CD4-positive, alpha-beta T cell treated with Interleukin-1 beta for 1 hour (primary cell): ENCODE measurements around the gene CCDC68.

Experiments
- DNase-seq, 2 donors: peaks; one replicate each; pipeline ENCODE4 v3.0.0-alpha.2; 2020 to 2022

The CCDC68 gene

DNA sequence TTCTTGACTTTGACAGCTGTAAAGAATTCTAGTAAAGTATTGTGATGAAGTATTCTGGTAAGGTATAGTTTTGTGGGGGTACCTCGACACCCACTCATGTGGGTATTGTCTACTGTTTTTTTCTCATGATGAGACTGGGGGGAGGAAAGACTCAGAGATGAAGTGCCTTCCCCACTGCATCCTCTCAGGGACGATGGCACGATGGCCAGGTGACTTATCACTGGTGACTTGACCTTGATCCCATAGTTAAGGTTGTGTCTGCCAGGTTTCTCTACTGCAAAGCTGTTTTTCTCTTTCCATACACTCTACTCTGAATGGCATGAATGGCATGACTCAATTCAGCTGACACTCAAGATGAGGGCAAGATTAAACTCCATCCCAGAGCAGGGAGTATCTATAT lies 936 bp upstream of the CCDC68 start:
- DNase-seq: no peak

DNA sequence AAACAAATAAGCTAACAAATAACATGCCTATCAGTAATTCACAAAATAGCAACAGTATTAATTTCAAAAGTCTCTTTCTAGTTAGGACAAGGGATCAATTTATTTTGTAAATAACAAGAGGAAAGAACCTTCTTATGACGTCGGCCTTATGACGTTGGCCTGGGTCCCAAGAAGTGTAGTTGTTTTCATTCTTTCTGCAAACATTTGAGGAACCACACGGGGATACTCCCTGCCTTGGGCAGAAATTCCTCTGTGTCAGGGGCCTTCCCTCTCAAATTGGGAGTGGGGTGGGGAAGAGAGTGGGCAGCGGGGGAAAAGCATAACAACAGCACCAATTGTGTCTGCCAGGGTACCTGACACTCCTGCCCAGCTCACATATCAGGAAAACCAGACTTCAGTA lies 1.3 kb downstream of the CCDC68 start:
- DNase-seq: no peak

GRCh38 chr18:54957296-54957832 lies 1.9 kb downstream of the CCDC68 start:
- no peak for DNase-seq

DNA sequence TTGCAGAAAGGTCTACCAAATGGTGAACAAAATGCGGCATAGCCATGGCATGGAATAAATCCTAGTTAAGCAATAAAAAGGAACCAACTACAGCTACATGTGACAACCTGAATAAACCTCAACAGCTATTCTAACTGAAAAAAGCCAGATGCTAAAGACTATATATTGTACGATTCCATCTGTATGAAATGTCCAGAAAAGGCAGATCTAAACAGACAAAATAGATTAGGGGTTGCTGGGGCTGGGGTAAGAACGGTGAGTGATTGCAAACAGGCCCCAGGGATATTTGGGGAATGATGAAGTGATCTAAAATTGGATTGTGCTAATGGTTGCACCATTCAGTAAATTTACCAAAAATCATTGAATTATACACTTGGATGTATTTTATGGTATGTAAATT lies 2.8 kb downstream of the CCDC68 start:
- DNase-seq: no peak

GRCh38 chr18:54952026-54952425 lies 7.2 kb downstream of the CCDC68 start:
- no peak for DNase-seq

GRCh38 chr18:54950221-54950620 lies 9.0 kb downstream of the CCDC68 start:
- DNase-seq: peak in 1 of 2 donors; percentile 23

GRCh38 chr18:54949588-54949987 lies 9.7 kb downstream of the CCDC68 start:
- DNase-seq: no peak

DNA sequence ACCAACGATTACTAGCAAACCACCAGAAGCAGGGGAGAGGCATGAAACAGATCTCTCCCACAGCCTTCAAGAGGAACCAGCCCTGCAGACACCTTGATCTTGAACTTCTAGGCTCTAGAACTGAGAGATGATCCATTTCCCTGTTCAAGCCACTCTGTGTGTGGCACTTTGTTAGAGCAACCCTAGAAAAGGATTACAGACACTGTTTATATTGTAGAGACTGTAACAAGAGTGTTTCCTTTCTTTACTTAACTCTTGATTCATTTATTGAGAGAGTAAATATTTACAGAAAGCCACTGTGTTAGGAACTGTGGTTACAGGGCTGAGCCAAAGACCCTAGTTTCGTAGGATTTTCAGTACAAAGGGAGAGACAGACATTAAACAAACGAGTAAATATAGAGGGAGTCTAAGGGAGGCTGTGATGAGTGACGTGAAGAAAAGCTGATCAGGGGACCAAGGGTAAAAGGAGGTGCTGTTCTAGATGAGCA lies 10.9 kb downstream of the CCDC68 start:
- no peak for DNase-seq

DNA sequence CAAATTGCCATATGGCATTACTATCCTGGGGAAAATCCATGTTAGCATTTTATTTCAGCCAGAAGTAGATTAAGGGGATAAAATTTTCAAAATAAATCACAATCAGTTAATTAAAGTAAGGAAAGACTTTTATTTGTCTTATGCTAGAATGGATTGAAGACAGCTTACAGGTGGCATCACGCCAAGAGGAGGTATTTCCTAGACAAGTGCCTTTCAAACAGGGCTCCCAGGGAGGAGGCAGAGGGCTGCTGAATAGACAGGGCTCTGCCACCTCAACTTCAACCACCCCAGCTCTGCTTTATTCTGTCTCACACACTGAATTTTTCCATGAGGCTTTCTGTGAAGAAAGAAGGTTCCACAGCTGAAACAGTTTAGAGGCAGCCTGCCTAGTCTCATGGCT lies 12.2 kb downstream of the CCDC68 start:
- DNase-seq: no peak

DNA sequence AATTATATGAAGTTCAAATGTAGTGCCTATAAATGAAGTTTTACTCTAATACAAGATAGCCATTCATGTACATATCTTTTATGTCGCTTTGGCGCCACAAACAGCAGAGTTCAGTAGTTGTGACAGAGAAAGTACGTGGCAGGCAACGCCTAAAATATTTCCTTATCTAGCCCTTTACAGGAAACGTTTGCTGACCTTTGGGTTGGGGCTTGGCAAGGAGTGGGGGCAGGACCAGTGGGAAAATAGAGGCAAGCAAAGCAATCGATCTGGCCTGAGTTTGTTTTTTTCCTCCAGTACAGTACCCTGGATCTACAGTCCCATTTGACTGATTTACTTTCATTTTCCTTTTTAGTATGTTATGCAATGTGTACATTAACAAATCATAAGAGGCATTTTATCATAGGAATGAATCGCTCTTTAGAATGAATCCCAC lies 13.1 kb downstream of the CCDC68 start:
- DNase-seq: peak in 1 of 2 donors; percentile 28

- DNase-seq: no peak
These were observed 13.6 kb downstream of the CCDC68 start for GRCh38 chr18:54945576-54946125.

- no peak for DNase-seq
These were observed 16.7 kb downstream of the CCDC68 start for GRCh38 chr18:54942569-54942968.

DNA sequence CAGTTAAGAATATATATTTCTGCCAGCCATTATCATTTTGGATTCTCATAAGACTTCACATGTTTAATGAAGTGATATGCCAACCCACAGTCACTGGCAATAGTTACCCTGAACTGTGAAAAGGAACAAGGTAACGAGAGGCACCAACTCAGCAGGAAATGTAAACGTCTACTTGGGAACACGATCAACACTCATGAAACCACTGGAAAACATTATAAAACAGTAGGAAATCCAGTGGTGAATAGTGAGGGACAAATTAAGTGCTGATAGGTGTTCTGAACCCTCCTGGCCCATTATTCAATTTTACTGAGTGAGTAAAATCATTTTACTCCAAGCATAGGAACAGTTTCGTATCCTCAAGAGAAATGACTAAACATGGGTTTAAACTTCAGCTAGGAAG lies 17.1 kb downstream of the CCDC68 start:
- no peak for DNase-seq

DNA sequence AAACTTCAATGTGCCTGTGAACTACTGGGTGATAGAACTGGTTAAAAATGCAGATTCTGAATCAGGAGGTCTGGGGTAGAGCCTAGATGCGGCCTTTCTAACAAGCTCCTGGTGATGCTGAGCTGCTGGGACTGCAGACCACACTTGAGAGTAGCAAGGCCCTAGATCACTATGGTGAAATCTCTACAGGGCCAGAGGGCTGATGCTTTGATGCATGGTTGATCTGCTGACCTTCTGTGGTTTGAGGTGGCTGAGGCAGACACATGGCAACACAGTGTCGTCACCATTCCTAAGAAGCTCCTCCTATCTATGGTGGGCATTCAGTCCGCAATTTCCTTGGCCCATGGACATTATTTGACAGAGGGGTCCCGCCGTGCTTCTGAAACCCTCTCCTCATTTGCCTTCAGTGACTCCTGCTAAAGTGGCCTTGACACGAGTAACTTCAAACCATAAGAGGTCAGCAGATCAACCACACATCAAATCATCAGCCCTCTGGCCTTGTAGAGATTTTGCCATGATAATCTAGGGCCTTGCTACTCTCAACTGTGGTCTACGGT lies 19.8 kb downstream of the CCDC68 start:
- DNase-seq: no peak

GRCh38 chr18:54938506-54938905 lies 20.8 kb downstream of the CCDC68 start:
- DNase-seq: no peak

GRCh38 chr18:54932472-54932871 lies 26.8 kb downstream of the CCDC68 start:
- no peak for DNase-seq

DNA sequence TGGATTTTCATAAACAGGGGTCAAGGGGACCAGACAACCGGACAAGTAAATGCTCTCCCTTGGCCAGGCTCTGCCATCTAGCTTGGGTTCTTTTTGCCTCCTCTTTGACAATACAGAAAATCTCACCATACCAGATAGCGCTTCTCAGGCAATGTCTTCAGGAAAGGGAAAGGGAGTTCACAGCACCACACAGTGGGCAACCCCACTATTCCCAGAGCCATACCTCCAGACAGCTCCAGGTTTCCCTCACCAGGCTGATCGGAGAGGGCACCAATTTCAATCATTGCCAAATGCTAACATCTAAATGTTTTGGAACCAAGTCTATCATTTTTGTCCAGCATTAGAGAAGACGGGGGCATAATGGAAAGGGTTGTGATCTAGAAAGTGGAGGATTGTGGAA lies 28.1 kb downstream of the CCDC68 start:
- DNase-seq: no peak

GRCh38 chr18:54928236-54928635 lies 31.0 kb downstream of the CCDC68 start:
- DNase-seq: no peak

GRCh38 chr18:54926593-54927325 lies 32.5 kb downstream of the CCDC68 start:
- no peak for DNase-seq

DNA sequence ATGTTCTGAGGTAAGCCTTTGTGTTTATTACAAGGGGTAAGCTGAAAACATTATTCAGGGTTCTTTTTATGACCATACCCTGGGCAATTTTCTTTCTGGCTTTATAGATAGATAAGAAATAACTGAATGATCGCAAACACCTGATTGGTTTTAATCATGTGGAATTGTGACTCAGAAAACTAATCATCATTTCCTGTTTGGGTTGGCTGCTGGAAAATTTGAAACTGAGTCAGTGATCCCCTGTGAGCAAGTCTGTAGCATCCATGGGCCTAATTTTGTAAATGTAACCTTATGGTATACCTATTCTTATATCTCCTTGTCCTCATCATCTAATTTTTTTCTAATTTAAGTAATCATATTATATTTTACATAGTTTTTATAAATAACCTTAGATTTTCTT lies 34.3 kb downstream of the CCDC68 start:
- no peak for DNase-seq

DNA sequence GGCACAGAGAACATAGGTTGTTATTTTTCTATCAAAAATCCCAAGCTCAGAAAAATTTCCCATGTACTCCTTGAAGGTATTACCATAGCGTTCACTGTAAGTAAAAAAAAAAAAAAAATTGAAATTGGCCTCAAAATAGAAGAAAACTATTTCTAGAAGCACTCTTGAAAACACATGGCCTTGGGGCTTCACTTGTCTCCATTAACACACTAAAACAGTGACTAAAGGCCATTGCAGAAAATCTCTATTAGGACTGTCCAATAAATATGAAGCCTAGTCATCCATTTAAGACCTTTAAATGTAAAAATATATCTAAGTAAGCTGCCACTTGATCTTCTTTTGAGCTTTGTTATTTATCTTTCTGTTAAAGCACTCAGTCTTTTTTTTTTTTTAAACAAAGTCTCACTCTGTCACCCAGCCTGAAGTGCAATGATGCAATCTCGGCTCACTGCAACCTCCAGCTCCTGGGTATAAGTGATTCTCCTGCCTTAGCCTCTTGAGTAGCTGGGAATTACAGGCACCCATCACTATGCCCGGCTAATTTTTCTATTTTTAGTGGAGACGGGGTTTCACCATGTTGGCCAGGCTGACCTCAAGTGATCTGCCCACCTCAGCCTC lies 35.8 kb downstream of the CCDC68 start:
- no peak for DNase-seq

DNA sequence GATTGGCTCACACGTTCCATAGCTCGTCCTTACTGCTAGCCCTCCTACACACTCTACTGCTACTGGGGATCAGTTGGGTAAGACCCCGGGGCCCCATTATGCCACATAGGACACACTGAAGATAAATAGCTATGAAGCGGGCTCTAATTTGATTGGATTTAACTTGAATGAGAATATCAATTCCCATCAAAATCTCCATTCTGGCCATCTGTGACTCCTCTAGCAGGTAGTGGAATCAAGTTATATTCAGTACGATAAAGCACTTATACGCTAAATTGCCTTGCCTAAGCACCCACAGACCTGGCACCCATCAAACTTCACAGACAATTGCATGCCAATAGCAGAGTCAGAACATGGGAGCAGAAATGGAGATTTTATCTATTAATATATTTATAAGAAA lies 39.8 kb downstream of the CCDC68 start:
- DNase-seq: no peak

GRCh38 chr18:54918060-54918459 lies 41.2 kb downstream of the CCDC68 start:
- no peak for DNase-seq

- DNase-seq: no peak
These were observed 42.8 kb downstream of the CCDC68 start for GRCh38 chr18:54916507-54916906.
